GM19324 (cell line): ENCODE measurements around the gene SNRPD3.

ENCODE experiments used
- ATAC-seq: cut with Tn5 transposase; IDR thresholded peaks from one replicate; pipeline ENCODE4 v1.9.1; 2021; ENCODE audit warnings: mild to moderate bottlenecking, moderate library complexity; ENCODE audit not compliant: unreplicated experiment, low FRiP score

The SNRPD3 gene

GRCh38 chr22:24565077-24565476, 9.3 kb downstream of the SNRPD3 start:
- ATAC-seq, result no peak

DNA sequence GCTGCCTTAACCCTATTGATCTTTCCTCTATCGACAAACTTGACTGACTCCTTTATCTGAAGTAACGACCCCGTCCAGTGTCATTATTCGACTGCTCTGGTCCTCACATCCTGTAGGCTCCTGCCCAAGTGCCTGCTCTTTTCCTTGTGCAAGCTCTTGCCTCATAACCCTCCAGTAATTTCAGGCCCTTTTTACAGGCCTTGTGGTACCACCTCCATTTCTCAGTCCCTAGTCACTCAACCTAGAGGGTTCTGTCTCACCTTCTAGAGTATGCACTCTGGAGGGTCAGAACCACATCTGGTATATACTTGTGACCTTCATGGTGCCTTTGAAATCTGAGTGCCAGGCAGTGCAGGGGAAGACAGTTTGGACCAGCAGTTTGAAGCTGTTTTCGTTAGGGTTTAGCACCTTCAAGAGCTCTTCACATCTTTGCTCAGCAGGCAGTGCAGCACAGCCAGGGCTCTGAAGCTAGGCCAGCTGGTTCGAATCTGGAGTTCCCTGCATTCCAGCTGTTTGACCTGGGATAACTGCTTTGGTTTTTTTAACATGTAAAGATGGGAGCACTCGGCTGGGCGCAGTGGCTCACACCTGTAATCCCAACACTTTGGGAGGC, 11.2 kb downstream of the SNRPD3 start:
- ATAC-seq, result no peak

- ATAC-seq, result no peak
These were observed 11.9 kb downstream of the SNRPD3 start for GRCh38 chr22:24567668-24568067.

- ATAC-seq, result no peak
These were observed 15.5 kb downstream of the SNRPD3 start for GRCh38 chr22:24571266-24571665.

DNA sequence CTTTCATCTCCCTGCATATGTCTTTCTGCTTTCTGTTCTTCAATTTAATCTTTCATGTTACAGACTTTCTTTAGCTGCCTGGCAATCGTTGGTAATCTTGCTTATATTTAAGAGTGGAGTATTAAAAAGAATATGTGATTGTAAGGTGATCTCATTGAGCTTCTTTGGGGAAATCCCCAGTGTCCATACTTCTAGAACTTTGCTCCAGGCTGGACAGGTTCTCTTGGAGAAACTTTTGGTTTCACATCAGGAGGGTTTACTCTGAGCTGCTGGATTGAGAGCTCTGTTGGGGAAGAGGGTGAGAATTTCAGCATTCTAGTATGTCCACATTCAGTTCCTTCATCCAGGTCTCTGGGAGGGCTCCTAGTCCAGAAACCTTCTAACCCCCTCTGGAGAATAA, 21.0 kb downstream of the SNRPD3 start:
- ATAC-seq, result no peak

GRCh38 chr22:24578355-24579257, 22.8 kb downstream of the SNRPD3 start:
- ATAC-seq, result no peak

GRCh38 chr22:24579258-24579601, 23.4 kb downstream of the SNRPD3 start:
- ATAC-seq, result no peak

GRCh38 chr22:24580276-24580675, 24.5 kb downstream of the SNRPD3 start:
- no peak for ATAC-seq

- no peak for ATAC-seq
These were observed 26.4 kb downstream of the SNRPD3 start for GRCh38 chr22:24582056-24582814.

DNA sequence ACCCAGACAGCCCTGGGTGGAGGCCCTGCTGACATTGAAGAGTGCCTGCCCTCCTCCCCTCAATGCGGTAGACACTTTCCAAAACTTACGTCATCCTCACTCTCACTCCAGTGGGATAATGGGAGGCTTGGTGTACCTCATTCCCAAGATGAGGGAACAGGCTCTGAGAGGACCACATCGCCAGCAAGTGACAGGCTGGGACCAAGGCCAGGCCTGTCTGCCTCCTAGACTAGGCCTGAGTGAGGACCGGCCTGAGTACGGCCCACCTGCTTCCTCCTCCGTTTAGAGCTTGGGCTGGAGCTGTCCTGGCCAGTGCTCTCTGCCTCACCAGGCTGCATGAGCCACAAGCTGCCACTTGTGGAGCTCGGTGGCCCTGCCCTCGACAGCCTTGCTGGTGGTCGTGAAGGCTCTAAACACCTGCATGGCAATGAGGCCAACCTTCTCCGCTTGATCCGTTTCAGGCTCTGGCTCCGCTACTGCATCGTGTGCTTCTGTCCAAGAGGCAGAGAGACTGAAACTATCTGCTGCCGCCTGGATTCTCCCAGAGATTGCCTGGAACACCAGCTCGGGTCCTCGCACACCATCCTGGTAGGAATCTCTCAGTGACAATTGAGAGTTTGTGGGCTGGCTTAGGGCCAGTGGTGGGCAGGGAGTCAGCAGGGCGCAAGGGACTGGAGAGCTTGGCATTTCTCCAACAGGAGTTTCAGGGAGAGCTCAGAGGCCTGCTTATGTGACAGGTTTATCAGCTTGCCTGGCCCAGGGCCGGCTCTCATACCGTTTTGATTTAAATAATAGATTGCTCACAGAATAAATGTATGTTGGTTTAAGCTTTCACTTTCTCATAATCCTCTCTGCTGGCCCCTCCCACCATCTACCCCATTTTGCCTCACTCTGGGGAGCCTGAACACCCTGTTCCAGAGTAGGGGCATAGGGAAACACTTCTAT, 27.7 kb downstream of the SNRPD3 start:
- ATAC-seq, result no peak

- no peak for ATAC-seq
These were observed 28.5 kb downstream of the SNRPD3 start for GRCh38 chr22:24584166-24584790.

GRCh38 chr22:24584871-24585411, 29.1 kb downstream of the SNRPD3 start:
- no peak for ATAC-seq

DNA sequence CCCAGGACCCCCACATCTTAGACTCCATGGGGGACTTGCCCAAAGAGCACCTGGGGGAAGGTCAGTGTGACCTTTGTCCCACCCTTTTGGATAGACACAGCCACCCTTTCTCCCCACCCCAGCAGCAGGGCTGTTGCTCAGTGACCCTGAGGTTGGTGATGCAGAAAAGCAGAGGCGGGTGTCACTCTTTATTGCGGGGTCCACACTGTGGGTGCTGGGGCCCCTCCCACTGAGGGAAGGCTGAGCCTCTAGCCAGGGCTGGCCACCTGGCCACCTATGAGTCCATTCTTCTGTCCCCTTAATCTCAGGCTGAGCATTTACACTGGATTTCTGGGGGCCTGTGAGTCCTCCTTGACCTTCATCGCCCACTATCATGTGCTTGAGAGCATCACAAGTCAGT, 29.7 kb downstream of the SNRPD3 start:
- no peak for ATAC-seq

GRCh38 chr22:24585927-24586546, 30.2 kb downstream of the SNRPD3 start:
- ATAC-seq, result no peak

- no peak for ATAC-seq
These were observed 31.5 kb downstream of the SNRPD3 start for GRCh38 chr22:24587251-24587650.

DNA sequence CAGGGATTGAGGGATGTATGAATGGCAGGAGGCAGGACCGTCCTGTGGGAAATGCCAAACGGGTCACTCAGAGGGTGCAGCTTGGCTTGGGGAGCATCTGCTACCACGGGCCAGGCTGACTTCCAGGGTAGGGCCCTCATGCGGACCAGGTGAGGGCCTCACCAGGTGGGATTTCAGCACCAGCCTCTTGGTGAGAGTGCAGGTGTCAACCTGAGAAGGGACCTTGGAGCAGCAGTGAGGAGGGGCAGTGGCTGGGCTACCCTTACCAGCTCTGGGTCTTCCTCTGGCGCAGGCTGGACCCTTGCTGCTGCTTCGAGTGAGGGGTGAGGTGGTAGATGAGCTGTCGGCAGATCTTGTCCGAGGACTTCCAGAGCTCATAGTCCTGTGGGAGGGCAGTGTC, 32.1 kb downstream of the SNRPD3 start:
- no peak for ATAC-seq

DNA sequence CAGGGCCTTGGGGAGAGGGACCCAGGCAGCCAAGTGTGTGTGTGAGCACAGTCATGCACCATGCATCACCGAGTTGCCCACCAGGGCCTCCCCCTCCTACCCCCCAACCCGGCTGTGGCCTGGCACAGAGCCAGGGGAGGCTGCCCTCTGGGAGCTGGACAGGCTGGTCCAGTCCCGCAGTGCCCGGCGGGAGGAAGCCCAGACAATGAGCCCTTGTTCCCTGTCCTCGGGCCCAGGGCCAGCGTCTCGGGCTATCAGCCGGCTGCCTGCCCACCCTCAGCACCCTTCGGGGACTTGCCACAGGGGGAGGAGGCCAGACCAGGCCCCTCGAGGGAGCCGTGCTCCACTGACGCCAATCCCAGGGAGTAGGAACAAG, 32.6 kb downstream of the SNRPD3 start:
- ATAC-seq, result no peak

DNA sequence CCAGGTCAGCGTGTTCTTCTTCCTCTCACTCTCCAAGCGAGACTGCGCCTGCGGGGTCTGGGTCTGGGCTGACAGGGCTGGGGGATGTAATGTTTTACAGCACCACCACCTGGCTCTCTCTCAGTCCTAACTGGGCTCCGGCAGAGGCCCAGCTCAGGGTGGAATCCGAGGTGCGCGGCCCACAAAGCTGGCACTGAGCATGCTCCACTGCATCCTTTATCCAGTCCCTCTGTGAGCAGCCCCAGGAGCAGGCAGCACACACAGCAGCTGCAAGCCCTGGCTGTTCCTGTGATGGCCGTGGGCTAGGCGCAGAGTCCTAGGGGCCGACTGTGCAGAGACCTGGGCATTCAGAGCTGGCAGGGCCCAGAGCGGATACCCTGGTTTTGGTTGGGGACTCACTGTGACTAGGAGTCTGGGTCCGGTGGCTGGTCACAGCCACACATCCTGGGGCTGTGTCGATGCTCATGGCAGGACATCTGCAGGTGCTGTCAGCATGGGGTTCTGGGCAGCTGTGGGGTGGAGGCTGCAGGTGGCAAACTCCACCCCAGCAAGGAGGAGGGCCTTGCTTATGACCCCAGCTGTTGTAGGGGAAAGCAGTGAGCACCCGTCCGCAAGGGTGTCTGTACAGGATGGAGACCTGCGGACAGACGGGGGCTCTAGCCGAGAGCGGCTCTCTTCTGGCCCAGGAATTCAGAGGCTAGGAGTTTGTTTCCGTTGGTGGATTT, 33.1 kb downstream of the SNRPD3 start:
- no peak for ATAC-seq
